22Rv1 (cell line): ENCODE results near the gene RALGPS2.

ENCODE experiments used
- H3K27ac ChIP-seq: fragments of 450-650 bp; 2 replicates; pipeline ENCODE4 v1.5.1; 2017
- CTCF ChIP-seq: fragments of 450-650 bp; IDR thresholded peaks from 2 replicates; pipeline ENCODE4 v1.5.1; 2017; ENCODE audit warnings: mild to moderate bottlenecking
- ZFX ChIP-seq: fragments of 450-650 bp; IDR thresholded peaks from 2 replicates; pipeline ENCODE4 v1.6.1; 2017; ENCODE audit warnings: antibody characterized with exemption, borderline replicate concordance

The RALGPS2 gene

GRCh38 chr1:178871551-178872320, 146.7 kb downstream of the RALGPS2 start:
- peak overlapping the region; percentile 6 for H3K27ac ChIP-seq
- no peak for TF ChIP-seq CTCF
- no peak for TF ChIP-seq ZFX

GRCh38 chr1:178874966-178875365, 149.9 kb downstream of the RALGPS2 start:
- no peak overlapping the region for H3K27ac ChIP-seq
- TF ChIP-seq ZFX: no peak
- TF ChIP-seq CTCF: no peak

GRCh38 chr1:178875936-178876335, 150.9 kb downstream of the RALGPS2 start:
- TF ChIP-seq ZFX (no peak), CTCF (no peak)
- H3K27ac ChIP-seq: no peak overlapping the region

- no peak overlapping the region for H3K27ac ChIP-seq
- no peak for TF ChIP-seq CTCF
- TF ChIP-seq ZFX: no peak
Measured at GRCh38 chr1:178877896-178878295, 152.9 kb downstream of the RALGPS2 start.

- no peak overlapping the region for H3K27ac ChIP-seq
- TF ChIP-seq ZFX (no peak), CTCF (no peak)
Measured at GRCh38 chr1:178881950-178882349, 156.9 kb downstream of the RALGPS2 start.

- H3K27ac ChIP-seq: no peak overlapping the region
- TF ChIP-seq ZFX (no peak), CTCF (no peak; the same call in 1 of the 2 replicates)
Measured at GRCh38 chr1:178885869-178886268, 160.8 kb downstream of the RALGPS2 start.

- TF ChIP-seq CTCF: no peak
- no peak for TF ChIP-seq ZFX
Measured at GRCh38 chr1:178886551-178886950, 161.5 kb downstream of the RALGPS2 start.

More at GRCh38 chr1:178886551-178886950, 161.5 kb downstream of the RALGPS2 start:
- H3K27ac ChIP-seq: no peak overlapping the region
